Neuron (in vitro differentiated cells): ENCODE measurements around the gene METTL25B.

Experiments
- H2AFZ ChIP-seq: one replicate; pipeline ENCODE4 v1.6.1; 2013; ENCODE audit warnings: low read depth, mild to moderate bottlenecking, inconsistent platforms, low read length, moderate library complexity
- H3K27me3 ChIP-seq: one replicate; pipeline ENCODE4 v1.6.1; 2013; ENCODE audit warnings: low read length; ENCODE audit not compliant: insufficient read depth
- H3K36me3 ChIP-seq: one replicate; pipeline ENCODE4 v1.6.1; 2013; ENCODE audit warnings: low read length; ENCODE audit not compliant: insufficient read depth
- H3K4me1 ChIP-seq: one replicate; pipeline ENCODE4 v1.6.1; 2013; ENCODE audit warnings: low read length; ENCODE audit not compliant: insufficient read depth
- H3K4me3 ChIP-seq: 2 replicates; pipeline ENCODE4 v1.5.1; 2013; ENCODE audit warnings: mild to moderate bottlenecking, low read length, moderate library complexity
- H3K9me3 ChIP-seq: one replicate; pipeline ENCODE4 v1.6.1; 2013; ENCODE audit warnings: low read length

Gene METTL25B

DNA sequence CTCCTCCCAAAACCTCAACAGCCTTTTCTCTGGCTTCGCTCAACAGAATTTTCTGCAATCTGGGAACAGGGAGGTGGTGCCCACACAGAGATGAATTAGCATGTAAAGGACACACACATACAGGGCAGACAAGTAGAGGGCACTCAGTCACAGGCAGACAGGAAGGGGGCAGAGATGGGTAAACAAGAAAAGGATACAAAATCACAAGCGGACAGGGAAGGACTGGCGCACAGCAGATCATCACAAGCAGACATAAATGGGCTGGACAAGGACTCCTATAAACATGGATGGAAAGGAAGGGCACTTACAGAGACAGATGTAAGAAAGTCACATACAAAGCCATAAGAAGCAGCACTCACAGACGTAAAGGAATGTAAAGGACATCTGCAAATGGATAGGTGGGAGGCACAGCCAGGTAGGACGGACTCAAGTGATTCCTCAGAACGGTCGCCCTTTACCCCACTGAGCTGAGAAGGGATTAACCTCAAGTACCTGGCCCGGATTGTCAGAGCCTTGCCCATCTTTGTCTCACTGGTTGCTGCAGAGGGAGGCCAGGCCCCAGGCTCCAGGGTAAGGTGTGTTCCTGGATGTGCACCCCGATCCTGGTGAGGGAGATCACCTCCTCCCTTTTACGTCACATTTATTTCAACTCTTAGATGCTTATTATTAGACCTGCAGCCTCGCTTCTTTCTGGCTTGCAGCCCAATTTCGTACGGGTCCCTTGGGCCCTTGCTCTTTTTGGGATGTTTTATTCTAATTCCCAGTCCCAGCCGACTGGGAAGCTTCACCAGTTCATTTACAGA, 38.2 kb downstream of the METTL25B start:
- Histone ChIP-seq H3K4me1 (peaks cover 17% of the 10 kb centered on the region), H2AFZ (peak overlapping the region; percentile 63), H3K27me3 (no peaks in the 10 kb centered on the region), H3K9me3 (no peaks in the 10 kb centered on the region), H3K4me3 (peak overlapping the region; percentile 69), H3K36me3 (peaks cover 12% of the 10 kb centered on the region)

- Histone ChIP-seq H3K9me3 (no peaks in the 10 kb centered on the region), H2AFZ (peak within 1 kb of the TSS; percentile 63), H3K36me3 (peaks cover 12% of the 10 kb centered on the region), H3K4me3 (peak within 1 kb of the TSS; percentile 69), H3K4me1 (peaks cover 17% of the 10 kb centered on the region), H3K27me3 (no peaks in the 10 kb centered on the region)
These were observed 39.0 kb downstream of the METTL25B start, which contains the start of gene PRCC for GRCh38 chr1:156767101-156767878. Gene PRCC, plus strand, starts transcription at chr1:156767535. Its CDS starts 237 bp downstream, at chr1:156767772.

- peaks cover 17% of the 10 kb centered on the region for H3K4me1 ChIP-seq
- no peaks in the 10 kb centered on the region for H3K27me3 ChIP-seq
- no peaks in the 10 kb centered on the region for H3K9me3 ChIP-seq
- peak overlapping the region; percentile 2 for H2AFZ ChIP-seq
- H3K36me3 ChIP-seq, result peaks cover 12% of the 10 kb centered on the region
- peak overlapping the region; percentile 69 for H3K4me3 ChIP-seq
These were observed 39.8 kb downstream of the METTL25B start for GRCh38 chr1:156767879-156768604.

GRCh38 chr1:156768610-156769295, 40.5 kb downstream of the METTL25B start:
- Histone ChIP-seq H3K4me1 (peaks cover 17% of the 10 kb centered on the region), H2AFZ (no peak overlapping the region), H3K9me3 (no peaks in the 10 kb centered on the region), H3K4me3 (peak overlapping the region; percentile 69), H3K27me3 (no peaks in the 10 kb centered on the region), H3K36me3 (peaks cover 18% of the 10 kb centered on the region)

GRCh38 chr1:156772222-156772621, 44.0 kb downstream of the METTL25B start:
- no peaks in the 10 kb centered on the region for H3K27me3 ChIP-seq
- no peak overlapping the region for H2AFZ ChIP-seq
- H3K36me3 ChIP-seq, result peaks cover 19% of the 10 kb centered on the region
- H3K4me3 ChIP-seq, result no peak overlapping the region
- H3K4me1 ChIP-seq, result peaks cover 10% of the 10 kb centered on the region
- no peaks in the 10 kb centered on the region for H3K9me3 ChIP-seq

DNA sequence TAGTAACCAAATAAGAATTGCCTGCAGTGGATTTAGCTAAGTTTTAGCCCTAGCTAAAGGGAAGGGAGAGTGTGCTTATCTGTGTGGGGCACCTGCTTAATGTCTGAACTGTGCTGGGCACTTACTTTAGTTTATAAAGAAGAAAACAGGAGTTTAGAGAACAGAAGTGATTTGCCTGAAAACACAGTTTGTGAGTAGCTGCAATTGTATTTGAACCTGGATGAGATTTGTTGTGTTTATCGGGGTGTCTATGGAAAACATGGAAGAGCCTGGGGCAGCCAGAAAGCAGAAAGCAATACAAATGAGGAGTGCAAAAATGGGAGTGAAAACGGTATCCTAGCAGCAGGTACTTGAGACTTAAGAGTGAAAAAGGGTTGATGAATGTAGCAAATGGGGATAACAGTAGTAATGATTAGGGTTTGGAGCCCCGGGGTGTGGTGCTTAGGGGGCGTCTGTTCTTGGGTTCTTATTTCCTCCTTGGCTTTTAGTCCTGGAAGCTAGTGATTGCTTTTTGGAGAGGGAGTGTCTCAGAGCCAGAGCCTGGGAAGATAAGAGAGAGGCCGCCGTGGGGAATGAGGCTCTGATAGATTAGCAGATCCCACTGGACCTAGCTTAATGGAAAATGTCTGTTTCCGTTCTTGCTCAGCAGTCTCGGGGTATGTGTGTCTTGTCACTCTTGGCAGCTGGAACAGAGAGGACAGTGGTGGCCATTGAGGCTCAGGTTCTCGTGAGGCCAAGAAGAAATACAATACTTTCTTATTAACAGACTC, 44.6 kb downstream of the METTL25B start:
- H3K27me3 ChIP-seq, result no peaks in the 10 kb centered on the region
- peaks cover 19% of the 10 kb centered on the region for H3K36me3 ChIP-seq
- no peak overlapping the region for H3K4me3 ChIP-seq
- no peak overlapping the region for H2AFZ ChIP-seq
- H3K4me1 ChIP-seq, result peaks cover 10% of the 10 kb centered on the region
- no peaks in the 10 kb centered on the region for H3K9me3 ChIP-seq

DNA sequence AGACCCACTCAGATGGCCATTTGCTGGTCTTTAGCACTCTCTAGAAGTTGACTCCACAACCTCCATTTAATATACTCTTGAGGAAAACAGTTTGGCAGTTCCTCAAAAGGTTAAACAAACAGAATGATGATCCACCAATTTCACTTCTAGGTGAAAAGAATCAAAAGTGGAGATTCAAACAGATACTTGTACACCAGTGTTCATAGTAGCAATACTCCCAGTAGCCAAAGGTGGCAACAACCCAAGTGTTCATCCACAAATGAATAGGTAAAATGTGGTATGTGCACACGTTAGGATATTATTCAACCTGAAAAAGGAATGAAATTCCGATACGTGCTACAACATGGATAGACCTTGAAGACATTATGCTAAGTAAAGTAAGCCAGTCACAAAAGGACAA, 45.3 kb downstream of the METTL25B start:
- peaks cover 19% of the 10 kb centered on the region for H3K36me3 ChIP-seq
- H3K9me3 ChIP-seq, result no peaks in the 10 kb centered on the region
- H3K27me3 ChIP-seq, result no peaks in the 10 kb centered on the region
- peaks cover 7% of the 10 kb centered on the region for H3K4me1 ChIP-seq
- H3K4me3 ChIP-seq, result no peak overlapping the region
- H2AFZ ChIP-seq, result no peak overlapping the region

GRCh38 chr1:156775799-156776198, 47.5 kb downstream of the METTL25B start:
- Histone ChIP-seq H3K27me3 (no peaks in the 10 kb centered on the region), H3K36me3 (peaks cover 10% of the 10 kb centered on the region), H2AFZ (no peak overlapping the region), H3K9me3 (no peaks in the 10 kb centered on the region), H3K4me1 (no peaks in the 10 kb centered on the region), H3K4me3 (no peak overlapping the region)

DNA sequence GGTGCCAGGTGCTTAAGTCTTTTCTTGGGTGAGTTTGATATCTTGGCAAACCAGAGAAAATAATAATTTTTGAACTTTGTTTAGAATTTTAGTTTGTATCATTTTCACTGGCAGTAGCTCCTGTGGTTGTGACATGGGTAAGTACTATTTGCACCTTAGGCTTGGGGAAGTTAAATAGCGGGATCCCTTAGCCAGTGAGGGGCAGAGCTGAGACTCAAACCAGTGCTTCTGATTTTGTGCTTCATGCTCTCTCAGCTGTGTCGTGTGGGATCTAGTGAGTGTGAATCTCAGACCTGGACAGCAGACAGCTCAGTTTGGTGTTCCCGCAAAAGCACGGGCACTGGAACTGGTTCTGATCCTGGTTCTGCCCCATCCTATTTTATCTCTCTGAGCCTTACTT, 48.7 kb downstream of the METTL25B start:
- H3K27me3 ChIP-seq, result no peaks in the 10 kb centered on the region
- H3K4me3 ChIP-seq, result no peak overlapping the region
- peaks cover 13% of the 10 kb centered on the region for H3K36me3 ChIP-seq
- H3K9me3 ChIP-seq, result no peaks in the 10 kb centered on the region
- H2AFZ ChIP-seq, result no peak overlapping the region
- no peaks in the 10 kb centered on the region for H3K4me1 ChIP-seq

DNA sequence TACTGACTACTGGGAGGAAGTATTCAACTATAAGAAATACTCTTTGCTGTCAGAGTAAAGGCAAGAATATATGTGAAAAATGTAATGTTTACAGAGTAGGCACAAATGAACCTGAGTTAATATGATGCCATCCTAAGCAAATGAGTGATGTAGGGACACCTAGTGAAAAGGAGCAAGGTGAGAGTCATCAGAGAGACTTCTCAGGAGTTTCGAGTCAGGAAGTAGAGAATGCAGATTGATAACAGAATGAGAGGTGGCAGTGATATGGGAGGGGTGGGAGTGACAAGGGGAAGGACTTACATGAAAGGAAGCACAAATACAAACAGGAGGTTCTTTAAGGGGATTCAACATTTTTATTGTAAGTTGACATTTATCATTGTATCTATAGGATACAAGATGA, 49.3 kb downstream of the METTL25B start:
- H3K4me1 ChIP-seq, result no peaks in the 10 kb centered on the region
- H3K27me3 ChIP-seq, result no peaks in the 10 kb centered on the region
- no peaks in the 10 kb centered on the region for H3K9me3 ChIP-seq
- no peak overlapping the region for H3K4me3 ChIP-seq
- no peak overlapping the region for H2AFZ ChIP-seq
- peaks cover 18% of the 10 kb centered on the region for H3K36me3 ChIP-seq

GRCh38 chr1:156781585-156782186, 53.4 kb downstream of the METTL25B start:
- Histone ChIP-seq H3K9me3 (no peaks in the 10 kb centered on the region), H3K4me1 (no peaks in the 10 kb centered on the region), H2AFZ (no peak overlapping the region), H3K4me3 (no peak overlapping the region), H3K27me3 (no peaks in the 10 kb centered on the region), H3K36me3 (peaks cover 39% of the 10 kb centered on the region)

- Histone ChIP-seq H3K4me3 (no peak overlapping the region), H2AFZ (no peak overlapping the region), H3K36me3 (peaks cover 61% of the 10 kb centered on the region), H3K27me3 (no peaks in the 10 kb centered on the region), H3K9me3 (no peaks in the 10 kb centered on the region), H3K4me1 (no peaks in the 10 kb centered on the region)
These were observed 57.2 kb downstream of the METTL25B start for GRCh38 chr1:156785458-156785857.
